H9 (cell line): ENCODE data around the gene GNLY. TPM values are rescaled to one million over a fixed set of nuclear protein-coding genes. Genes with fewer than 3 reads are reported as not detected.

Source experiments
- DNase-seq: peaks from one replicate; pipeline ENCODE4 v3.0.0-alpha.2; 2017
- H2AFZ ChIP-seq: one replicate; pipeline ENCODE4 v1.6.1; 2013; ENCODE audit warnings: mild to moderate bottlenecking, low read length, control low read depth, moderate library complexity
- H2AK5ac ChIP-seq: 2 replicates; pipeline ENCODE4 v1.6.1; 2013; ENCODE audit warnings: low read length, control low read depth, mixed read lengths; ENCODE audit not compliant: insufficient read length
- H2BK120ac ChIP-seq: one replicate; pipeline ENCODE4 v1.6.1; 2013; ENCODE audit warnings: low read depth, mild to moderate bottlenecking, low read length, control low read depth, inconsistent platforms; ENCODE audit not compliant: poor library complexity, severe bottlenecking
- H2BK12ac ChIP-seq: 2 replicates; pipeline ENCODE4 v1.6.1; 2013; ENCODE audit warnings: low read length, control low read depth, mixed read lengths, low read depth; ENCODE audit not compliant: insufficient read length
- H2BK15ac ChIP-seq: 2 replicates; pipeline ENCODE4 v1.6.1; 2013; ENCODE audit warnings: low read depth, low read length, control low read depth
- H2BK20ac ChIP-seq: one replicate; pipeline ENCODE4 v1.6.1; 2013; ENCODE audit warnings: low read depth, mild to moderate bottlenecking, low read length, control low read depth, inconsistent platforms; ENCODE audit not compliant: poor library complexity, severe bottlenecking
- H2BK5ac ChIP-seq: 2 replicates; pipeline ENCODE4 v1.6.1; 2013; ENCODE audit warnings: low read length, control low read depth, mixed read lengths; ENCODE audit not compliant: insufficient read length
- H3K14ac ChIP-seq: 2 replicates; pipeline ENCODE4 v1.6.1; 2013; ENCODE audit warnings: low read length, control low read depth; ENCODE audit not compliant: insufficient read depth
- H3K18ac ChIP-seq: 2 replicates; pipeline ENCODE4 v1.6.1; 2013; ENCODE audit warnings: low read depth, mild to moderate bottlenecking, mixed read lengths, low read length, control low read depth; ENCODE audit not compliant: insufficient read length
- H3K23ac ChIP-seq: 2 replicates; pipeline ENCODE4 v1.6.1; 2013; ENCODE audit warnings: low read length, control low read depth, mixed read lengths, low read depth; ENCODE audit not compliant: insufficient read length
- H3K23me2 ChIP-seq: 2 replicates; pipeline ENCODE4 v1.6.1; 2013; ENCODE audit warnings: low read depth, mild to moderate bottlenecking, mixed read lengths, low read length, control low read depth; ENCODE audit not compliant: insufficient read length, poor library complexity, severe bottlenecking
- H3K27ac ChIP-seq: 2 replicates; pipeline ENCODE4 v1.5.1; 2013; ENCODE audit warnings: low read length, control low read depth, mixed read lengths, low read depth; ENCODE audit not compliant: insufficient read length
- H3K27me3 ChIP-seq: 2 replicates; pipeline ENCODE4 v1.6.1; 2013; ENCODE audit warnings: low read length, control low read depth, inconsistent platforms; ENCODE audit not compliant: insufficient read depth
- H3K4ac ChIP-seq: 2 replicates; pipeline ENCODE4 v1.6.1; 2013; ENCODE audit warnings: low read depth, mild to moderate bottlenecking, control low read depth, inconsistent platforms, low read length, moderate library complexity
- H3K4me1 ChIP-seq: 2 replicates; pipeline ENCODE4 v1.6.1; 2013; ENCODE audit warnings: low read length, control low read depth, inconsistent platforms; ENCODE audit not compliant: insufficient read depth
- H3K4me2 ChIP-seq: 2 replicates; pipeline ENCODE4 v1.6.1; 2013; ENCODE audit warnings: low read length, control low read depth, mixed read lengths; ENCODE audit not compliant: insufficient read length, insufficient read depth
- H3K56ac ChIP-seq: 2 replicates; pipeline ENCODE4 v1.6.1; 2013; ENCODE audit warnings: low read depth, mild to moderate bottlenecking, mixed read lengths, low read length, control low read depth; ENCODE audit not compliant: insufficient read length
- H3K79me1 ChIP-seq: 2 replicates; pipeline ENCODE4 v1.6.1; 2013; ENCODE audit warnings: low read depth, mild to moderate bottlenecking, moderate library complexity, low read length, control low read depth, inconsistent platforms; ENCODE audit not compliant: insufficient read depth, poor library complexity, severe bottlenecking
- H3K79me2 ChIP-seq: 2 replicates; pipeline ENCODE4 v1.6.1; 2013; ENCODE audit warnings: low read length, control low read depth, inconsistent platforms; ENCODE audit not compliant: insufficient read depth
- H3K9ac ChIP-seq: 2 replicates; pipeline ENCODE4 v1.6.1; 2013; ENCODE audit warnings: low read length, control low read depth, mixed read lengths; ENCODE audit not compliant: insufficient read length; ENCODE audit errors: extremely low read depth
- H3K9me3 ChIP-seq: one replicate; pipeline ENCODE4 v1.6.1; 2013; ENCODE audit warnings: low read depth, low read length, inconsistent platforms; ENCODE audit not compliant: control insufficient read depth
- H3T11ph ChIP-seq: one replicate; pipeline ENCODE4 v1.6.1; 2013; ENCODE audit warnings: mild to moderate bottlenecking, low read length, control low read depth, inconsistent platforms
- H4K20me1 ChIP-seq: one replicate; pipeline ENCODE4 v1.6.1; 2013; ENCODE audit not compliant: control insufficient read depth, insufficient read length, insufficient read depth
- H4K5ac ChIP-seq: 2 replicates; pipeline ENCODE4 v1.6.1; 2013; ENCODE audit warnings: low read depth, mild to moderate bottlenecking, mixed read lengths, low read length, control low read depth; ENCODE audit not compliant: insufficient read length
- H4K8ac ChIP-seq: replicated peaks from 2 replicates; pipeline ENCODE4 v1.6.1; 2013; ENCODE audit warnings: low read length, control low read depth, mixed read lengths, low read depth; ENCODE audit not compliant: insufficient read length
- H4K91ac ChIP-seq: 2 replicates; pipeline ENCODE4 v1.6.1; 2013; ENCODE audit warnings: low read depth, mild to moderate bottlenecking, moderate library complexity, mixed read lengths, low read length, control low read depth; ENCODE audit not compliant: insufficient read length
- H3K27ac Mint-ChIP-seq, 3 experiments: 2 replicates in 2 of 3; 3 replicates in 1 of 3; pipeline ENCODE4 v1.8.0; 2020 to 2021; ENCODE audit warnings: mixed read lengths in 3 of 3, mild to moderate bottlenecking in 1 of 3, moderate library complexity in 1 of 3
- H3K27me3 Mint-ChIP-seq: 2 replicates; pipeline ENCODE4 v1.8.0; 2021; ENCODE audit warnings: low read depth, mild to moderate bottlenecking, moderate library complexity, mixed read lengths
- H3K36me3 Mint-ChIP-seq, 3 experiments: 2 replicates in 2 of 3; 3 replicates in 1 of 3; pipeline ENCODE4 v1.8.0; 2020 to 2021; ENCODE audit warnings: low read depth in 3 of 3, mixed read lengths in 3 of 3; ENCODE audit not compliant: insufficient read depth in 1 of 3
- H3K4me1 Mint-ChIP-seq, 2 experiments: 2 replicates each; pipeline ENCODE4 v1.8.0; 2020; ENCODE audit warnings: mixed read lengths in 2 of 2
- H3K4me3 Mint-ChIP-seq, 2 experiments: 2 replicates in 1 of 2; 3 replicates in 1 of 2; pipeline ENCODE4 v1.8.0; 2020 to 2021; ENCODE audit warnings: mild to moderate bottlenecking in 2 of 2, mixed read lengths in 2 of 2, moderate library complexity in 1 of 2
- H3K9me3 Mint-ChIP-seq, 2 experiments: 2 replicates in 1 of 2; 3 replicates in 1 of 2; pipeline ENCODE4 v1.8.0; 2020; ENCODE audit warnings: mild to moderate bottlenecking in 2 of 2, mixed read lengths in 2 of 2, moderate library complexity in 1 of 2
- WGBS: extraction: QIAGEN DNeasy Blood & Tissue Kit; methylation state at CpG from one replicate; pipeline ENCODE4 v1.1.7; 2013; ENCODE audit warnings: missing lambda C conversion rate, low lambda C conversion rate, mixed read lengths; ENCODE audit not compliant: insufficient read length; ENCODE audit errors: extremely low coverage; 5-methylcytosine and 5-hydroxymethylcytosine counted together
- total RNA-seq: library from RNA; stranded (reverse); gene quantifications from 2 replicates; pipeline ENCODE4 v1.2.1, GENCODE V29; 2021
- TF ChIP-seq, protein P1 (sequence below): fragments of 200-600 bp; sonication (generic); conservative IDR thresholded peaks from 3 replicates; pipeline ENCODE4 v1.8.0; 2021; ENCODE audit warnings: antibody characterized with exemption, mild to moderate bottlenecking

Gene GNLY
- total RNA-seq, 1 experiment from 2014 or later: not detected

DNA sequence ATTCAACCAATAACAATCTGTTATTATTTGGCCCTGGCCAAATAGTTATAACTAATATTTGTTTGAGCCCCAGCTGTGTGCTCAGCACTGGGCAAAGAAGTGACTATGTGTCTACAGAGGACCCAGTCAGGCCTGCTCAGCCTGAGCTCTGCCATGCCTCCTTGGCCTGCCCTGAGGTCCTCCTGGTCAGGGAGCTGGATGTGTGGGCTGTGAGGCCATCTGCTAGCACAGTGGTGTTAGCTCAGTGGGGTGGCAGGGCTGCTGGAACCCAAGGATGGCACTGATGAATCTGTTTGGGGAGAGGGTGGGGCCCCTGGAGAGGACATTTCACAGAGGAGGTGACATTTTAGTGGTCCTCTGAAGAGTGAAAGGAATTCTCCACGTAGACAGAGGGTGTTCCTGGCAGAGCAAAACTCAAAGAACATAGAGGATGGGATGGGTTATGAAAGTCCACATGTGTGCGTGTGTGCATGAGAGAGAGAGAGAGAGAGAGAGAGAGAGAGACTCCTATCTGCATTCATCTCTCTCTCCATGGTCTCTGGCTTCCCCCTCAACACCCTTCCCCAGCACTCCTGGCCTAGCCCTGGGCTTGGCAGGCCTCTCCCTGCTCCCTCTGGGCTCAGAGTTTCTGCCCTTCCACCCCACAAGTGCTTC is 38.4 kb downstream of the GNLY start:
- Histone ChIP-seq H4K91ac (no peak overlapping the region), H2BK20ac (no peak overlapping the region), H2BK120ac (no peak overlapping the region), H2AK5ac (no peak overlapping the region), H3K56ac (no peak overlapping the region), H3K14ac (no peak overlapping the region), H3K23ac (no peak overlapping the region), H3K23me2 (no peaks in the 10 kb centered on the region), H3K27ac (no peak overlapping the region), H4K20me1 (no peaks in the 10 kb centered on the region), H3K79me2 (no peaks in the 10 kb centered on the region), H2BK5ac (no peak overlapping the region), H3K4me1 (no peaks in the 10 kb centered on the region), H4K8ac (no peak overlapping the region), H2BK15ac (no peak overlapping the region), H2AFZ (no peak overlapping the region), H3K79me1 (no peaks in the 10 kb centered on the region), H3K4me2 (no peak overlapping the region), H3K9me3 (no peaks in the 10 kb centered on the region), H3K27me3 (no peaks in the 10 kb centered on the region), H2BK12ac (no peak overlapping the region), H3T11ph (no peak overlapping the region), H3K4ac (no peak overlapping the region), H3K18ac (no peak overlapping the region), H4K5ac (no peak overlapping the region), H3K9ac (no peak overlapping the region)
- H3K27me3 Mint-ChIP-seq: peaks cover 29% of the 10 kb centered on the region
- TF ChIP-seq, protein P1, sequence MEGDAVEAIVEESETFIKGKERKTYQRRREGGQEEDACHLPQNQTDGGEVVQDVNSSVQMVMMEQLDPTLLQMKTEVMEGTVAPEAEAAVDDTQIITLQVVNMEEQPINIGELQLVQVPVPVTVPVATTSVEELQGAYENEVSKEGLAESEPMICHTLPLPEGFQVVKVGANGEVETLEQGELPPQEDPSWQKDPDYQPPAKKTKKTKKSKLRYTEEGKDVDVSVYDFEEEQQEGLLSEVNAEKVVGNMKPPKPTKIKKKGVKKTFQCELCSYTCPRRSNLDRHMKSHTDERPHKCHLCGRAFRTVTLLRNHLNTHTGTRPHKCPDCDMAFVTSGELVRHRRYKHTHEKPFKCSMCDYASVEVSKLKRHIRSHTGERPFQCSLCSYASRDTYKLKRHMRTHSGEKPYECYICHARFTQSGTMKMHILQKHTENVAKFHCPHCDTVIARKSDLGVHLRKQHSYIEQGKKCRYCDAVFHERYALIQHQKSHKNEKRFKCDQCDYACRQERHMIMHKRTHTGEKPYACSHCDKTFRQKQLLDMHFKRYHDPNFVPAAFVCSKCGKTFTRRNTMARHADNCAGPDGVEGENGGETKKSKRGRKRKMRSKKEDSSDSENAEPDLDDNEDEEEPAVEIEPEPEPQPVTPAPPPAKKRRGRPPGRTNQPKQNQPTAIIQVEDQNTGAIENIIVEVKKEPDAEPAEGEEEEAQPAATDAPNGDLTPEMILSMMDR: no peak
- no peak for DNase-seq
- H3K36me3 Mint-ChIP-seq: no peaks in the 10 kb centered on the region
- H3K4me1 Mint-ChIP-seq: 0 out of 4 replicates have a peak, but pooled peaks cover 0 to 3% of the 10 kb centered on the region in 2 experiments
- WGBS: no CpG with 5 or more reads among the region's 2 CpGs
- H3K27ac Mint-ChIP-seq: no peak overlapping the region
- H3K9me3 Mint-ChIP-seq: no peaks in the 10 kb centered on the region
- no peak overlapping the region; a peak in 1 of 5 replicates for H3K4me3 Mint-ChIP-seq
